Neural crest cell (in vitro differentiated cells): ENCODE results near the gene TPGS1. TPM values are rescaled to one million over a fixed set of nuclear protein-coding genes. Genes with fewer than 3 reads are reported as not detected.
A peak's percentile ranks its signal among the peaks of the same experiment; 100 is the strongest.

Experiments used
- DNase-seq: peaks from one replicate; pipeline ENCODE4 v3.0.0; 2021; ENCODE audit warnings: low read depth, mixed read lengths, low spot score
- H3K27ac Mint-ChIP-seq: one replicate; pipeline ENCODE4 v1.8.0; 2021; ENCODE audit warnings: mild to moderate bottlenecking, mixed read lengths; ENCODE audit not compliant: unreplicated experiment
- H3K27me3 Mint-ChIP-seq: 2 replicates; pipeline ENCODE4 v1.8.0; 2021; ENCODE audit warnings: low read depth, mild to moderate bottlenecking, mixed read lengths
- H3K36me3 Mint-ChIP-seq: 2 replicates; pipeline ENCODE4 v1.8.0; 2021; ENCODE audit warnings: low read depth, mild to moderate bottlenecking, mixed read lengths
- H3K4me1 Mint-ChIP-seq: 2 replicates; pipeline ENCODE4 v1.8.0; 2021; ENCODE audit warnings: mixed read lengths
- H3K4me3 Mint-ChIP-seq: one replicate; pipeline ENCODE4 v1.8.0; 2021; ENCODE audit warnings: mild to moderate bottlenecking, mixed read lengths
- H3K9me3 Mint-ChIP-seq: 2 replicates; pipeline ENCODE4 v1.8.0; 2021; ENCODE audit warnings: mixed read lengths
- total RNA-seq: library from RNA; stranded (reverse); gene quantifications from 2 replicates; pipeline ENCODE4 v1.2.1, GENCODE V29; 2021
- TF ChIP-seq, protein P1 (sequence below): fragments of 200-600 bp; sonication (generic); conservative IDR thresholded peaks from 2 replicates; pipeline ENCODE4 v1.5.0; 2021; ENCODE audit warnings: antibody characterized with exemption, mild to moderate bottlenecking

The TPGS1 gene
- total RNA-seq, 1 donor from 2014 or later: 22.3 TPM

DNA sequence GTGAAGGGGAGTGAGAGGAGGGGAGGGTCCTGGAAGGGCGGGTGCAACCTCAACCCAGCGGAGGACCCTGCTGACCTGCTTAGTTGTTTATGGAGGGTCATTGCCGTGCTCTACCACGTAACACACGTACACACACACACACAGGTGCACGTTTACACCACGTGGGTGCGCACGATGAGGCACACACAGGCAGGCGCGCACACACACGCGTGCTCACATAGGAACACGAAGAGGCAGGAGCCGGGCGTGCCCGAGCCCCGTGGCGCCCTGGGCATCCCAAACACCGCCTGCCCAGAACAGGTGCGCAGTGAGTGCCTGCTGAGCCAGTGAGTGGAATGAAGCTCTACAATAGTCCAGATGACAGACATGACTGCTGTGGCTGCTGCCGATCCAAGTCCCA, 22.2 kb upstream of the TPGS1 start:
- peak overlapping the region; percentile 86 for H3K4me3 Mint-ChIP-seq
- peaks cover 7% of the 10 kb centered on the region for H3K9me3 Mint-ChIP-seq
- peak overlapping the region; percentile 99 for H3K27ac Mint-ChIP-seq
- DNase-seq: no peak
- H3K27me3 Mint-ChIP-seq: peaks cover 24% of the 10 kb centered on the region
- peaks cover 6% of the 10 kb centered on the region for H3K36me3 Mint-ChIP-seq
- peaks cover 48% of the 10 kb centered on the region for H3K4me1 Mint-ChIP-seq
- TF ChIP-seq, protein P1, sequence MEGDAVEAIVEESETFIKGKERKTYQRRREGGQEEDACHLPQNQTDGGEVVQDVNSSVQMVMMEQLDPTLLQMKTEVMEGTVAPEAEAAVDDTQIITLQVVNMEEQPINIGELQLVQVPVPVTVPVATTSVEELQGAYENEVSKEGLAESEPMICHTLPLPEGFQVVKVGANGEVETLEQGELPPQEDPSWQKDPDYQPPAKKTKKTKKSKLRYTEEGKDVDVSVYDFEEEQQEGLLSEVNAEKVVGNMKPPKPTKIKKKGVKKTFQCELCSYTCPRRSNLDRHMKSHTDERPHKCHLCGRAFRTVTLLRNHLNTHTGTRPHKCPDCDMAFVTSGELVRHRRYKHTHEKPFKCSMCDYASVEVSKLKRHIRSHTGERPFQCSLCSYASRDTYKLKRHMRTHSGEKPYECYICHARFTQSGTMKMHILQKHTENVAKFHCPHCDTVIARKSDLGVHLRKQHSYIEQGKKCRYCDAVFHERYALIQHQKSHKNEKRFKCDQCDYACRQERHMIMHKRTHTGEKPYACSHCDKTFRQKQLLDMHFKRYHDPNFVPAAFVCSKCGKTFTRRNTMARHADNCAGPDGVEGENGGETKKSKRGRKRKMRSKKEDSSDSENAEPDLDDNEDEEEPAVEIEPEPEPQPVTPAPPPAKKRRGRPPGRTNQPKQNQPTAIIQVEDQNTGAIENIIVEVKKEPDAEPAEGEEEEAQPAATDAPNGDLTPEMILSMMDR: no peak

DNA sequence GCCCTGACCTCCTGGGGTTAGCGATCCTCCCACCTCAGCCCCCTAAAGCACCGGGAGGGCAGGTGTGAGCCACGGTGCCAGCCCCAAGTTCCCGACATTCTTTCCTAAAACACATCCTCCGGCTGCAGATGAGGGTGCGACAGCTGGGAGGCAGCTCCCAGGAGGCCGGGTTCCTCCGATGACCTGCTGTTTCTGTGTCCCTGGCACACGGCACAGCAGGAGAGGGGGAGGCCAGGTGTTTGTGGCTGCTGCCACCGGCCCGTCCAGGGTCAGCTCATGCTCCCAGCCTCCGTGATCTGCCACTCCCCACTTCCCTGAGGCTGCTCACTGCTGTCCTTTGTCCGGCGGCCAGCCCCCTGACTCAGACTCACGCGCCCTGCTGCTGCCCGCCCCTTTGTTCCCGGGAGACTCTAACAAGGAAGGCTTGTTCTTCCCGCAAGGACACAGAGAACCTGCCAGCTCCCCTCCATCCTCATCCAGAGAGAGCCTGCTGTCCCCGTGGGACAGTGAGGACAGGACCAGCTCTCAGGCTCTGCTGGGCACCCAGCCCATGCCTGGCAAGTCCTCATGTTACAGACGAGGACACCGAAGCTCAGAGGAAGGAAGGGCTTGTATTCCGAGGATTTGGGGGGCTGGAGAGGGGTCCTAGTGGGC, 21.6 kb upstream of the TPGS1 start:
- Mint-ChIP-seq H3K27me3 (peaks cover 20% of the 10 kb centered on the region), H3K4me1 (peaks cover 42% of the 10 kb centered on the region), H3K4me3 (peak overlapping the region; percentile 86), H3K36me3 (no peaks in the 10 kb centered on the region), H3K27ac (peak overlapping the region; percentile 99), H3K9me3 (peaks cover 1% of the 10 kb centered on the region)
- DNase-seq: peak; percentile 68
- TF ChIP-seq, protein P1: no peak

DNA sequence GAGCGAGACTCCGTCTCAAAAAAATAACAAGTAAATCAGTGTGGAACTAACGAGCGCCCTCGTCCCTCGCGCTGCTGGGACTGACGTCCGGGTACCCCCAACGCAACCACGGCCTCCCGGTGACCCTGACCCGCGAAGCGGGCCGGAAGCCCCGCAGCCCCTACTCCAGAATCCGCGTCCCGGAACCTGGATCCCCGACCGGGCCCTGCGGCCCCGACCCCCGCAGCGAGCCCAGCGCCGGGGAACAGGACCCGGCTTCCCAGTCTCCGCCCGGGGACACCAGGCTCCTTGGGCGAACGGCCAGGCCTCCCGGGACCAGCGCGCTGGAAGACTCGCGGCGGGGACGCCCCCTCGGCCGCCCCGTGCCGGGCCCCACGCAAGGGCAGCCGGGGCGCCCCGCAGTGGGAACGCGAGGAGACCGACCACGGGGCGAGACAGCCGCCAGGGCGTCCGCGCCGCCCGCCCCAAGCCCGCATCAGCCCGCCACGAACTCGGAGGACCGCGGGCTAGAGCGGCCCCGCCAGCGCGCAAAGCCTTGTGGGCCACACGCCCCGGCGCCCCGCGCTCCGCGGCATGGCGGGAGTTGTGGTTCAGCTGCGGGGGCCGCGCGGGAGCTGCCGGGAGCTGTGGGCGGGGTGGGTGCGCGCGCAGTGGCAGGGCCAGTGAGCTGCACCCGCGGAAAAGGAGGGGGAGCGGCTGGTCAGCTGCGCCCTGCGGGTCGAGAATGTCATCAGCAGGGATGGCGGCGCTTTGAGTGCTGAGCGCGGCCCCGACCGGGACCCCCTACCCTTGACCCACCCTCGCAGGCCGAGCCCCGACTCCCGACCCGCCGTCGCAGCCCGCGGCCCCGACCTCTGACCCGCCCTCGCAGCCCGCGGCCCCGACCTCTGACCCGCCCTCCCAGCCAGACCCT, 18.5 kb upstream of the TPGS1 start:
- Mint-ChIP-seq H3K27ac (peak overlapping the region; percentile 83), H3K9me3 (no peaks in the 10 kb centered on the region), H3K4me3 (peak overlapping the region; percentile 84), H3K27me3 (peaks cover 7% of the 10 kb centered on the region), H3K36me3 (peaks cover 4% of the 10 kb centered on the region), H3K4me1 (peaks cover 35% of the 10 kb centered on the region)
- TF ChIP-seq, protein P1: peak; percentile 22
- DNase-seq: peak; percentile 91

DNA sequence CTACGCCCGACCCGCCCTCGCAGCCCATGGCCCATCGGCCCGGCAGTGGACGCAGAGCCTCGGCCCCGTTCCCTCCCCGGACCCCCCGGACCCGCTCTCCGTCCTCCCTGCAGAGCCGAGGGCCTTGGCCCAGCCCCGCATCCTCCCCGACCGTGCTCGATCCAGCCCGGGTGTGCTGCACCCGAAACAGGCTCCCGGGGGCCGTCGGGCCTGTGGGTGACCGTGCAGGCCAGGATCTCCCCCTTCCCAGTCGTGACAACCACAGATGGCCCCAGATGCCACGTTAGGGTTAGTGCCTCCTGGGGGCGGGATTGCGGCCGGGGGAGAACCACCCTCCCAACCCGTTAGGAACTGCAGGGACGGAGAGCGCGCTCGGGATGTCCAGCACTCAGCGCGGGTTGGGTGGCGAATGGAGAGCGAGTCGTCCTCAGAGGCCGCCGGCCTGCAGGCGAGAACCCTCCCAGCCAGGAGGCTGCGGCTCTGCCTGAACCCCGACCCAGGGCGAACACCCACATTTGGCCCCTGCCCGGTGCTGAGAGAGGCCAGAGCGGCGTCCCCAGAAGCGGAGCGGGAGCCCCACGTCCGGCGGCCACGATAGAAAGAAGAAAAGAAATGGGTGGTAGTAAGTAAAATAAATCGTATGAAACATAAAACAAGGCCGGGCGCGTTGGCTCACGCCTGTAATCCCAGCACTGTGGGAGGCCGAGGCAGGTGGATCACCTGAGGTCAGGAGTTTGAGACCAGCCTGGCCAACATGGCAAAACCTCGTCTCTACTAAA, 17.7 kb upstream of the TPGS1 start:
- Mint-ChIP-seq H3K36me3 (peaks cover 5% of the 10 kb centered on the region), H3K27ac (no peak overlapping the region), H3K9me3 (no peaks in the 10 kb centered on the region), H3K4me3 (peak overlapping the region; percentile 82), H3K4me1 (peaks cover 37% of the 10 kb centered on the region), H3K27me3 (peaks cover 7% of the 10 kb centered on the region)
- DNase-seq: no peak
- TF ChIP-seq, protein P1: no peak

DNA sequence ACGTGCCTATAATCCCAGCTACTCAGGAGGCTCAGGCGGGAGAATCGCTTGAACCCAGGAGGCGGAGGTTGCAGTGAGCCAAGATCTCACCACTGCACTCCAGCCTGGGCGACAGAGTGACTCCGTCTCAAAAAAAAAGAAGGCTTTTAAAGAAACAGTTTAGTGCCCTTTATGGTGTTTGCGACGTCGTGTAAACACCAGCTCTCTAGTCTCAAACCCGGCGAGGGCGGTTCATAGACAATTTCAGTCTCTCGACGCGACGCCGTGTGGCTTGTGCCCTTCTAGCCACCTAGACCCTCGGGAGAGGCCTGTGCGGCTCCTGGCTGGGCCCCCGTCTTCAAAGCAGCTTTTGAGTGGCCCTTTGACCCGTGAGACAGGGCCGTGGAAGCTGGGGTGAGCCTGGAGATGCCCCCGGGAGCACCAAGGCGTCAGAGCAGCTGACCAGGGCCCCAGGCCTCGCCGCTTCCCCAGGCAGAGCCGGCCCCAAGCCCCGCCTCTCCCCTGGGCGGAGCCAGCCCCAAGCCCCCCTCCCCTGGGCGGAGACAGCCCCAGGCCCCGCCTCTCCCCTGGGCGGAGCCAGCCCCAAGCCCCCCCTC, 16.1 kb upstream of the TPGS1 start:
- TF ChIP-seq, protein P1: no peak
- peaks cover 22% of the 10 kb centered on the region for H3K4me1 Mint-ChIP-seq
- H3K9me3 Mint-ChIP-seq: no peaks in the 10 kb centered on the region
- peaks cover 15% of the 10 kb centered on the region for H3K27me3 Mint-ChIP-seq
- H3K36me3 Mint-ChIP-seq: peaks cover 5% of the 10 kb centered on the region
- no peak overlapping the region for H3K4me3 Mint-ChIP-seq
- DNase-seq: no peak
- H3K27ac Mint-ChIP-seq: no peak overlapping the region
